ENCODE data around the gene ITPRID2.

DNA sequence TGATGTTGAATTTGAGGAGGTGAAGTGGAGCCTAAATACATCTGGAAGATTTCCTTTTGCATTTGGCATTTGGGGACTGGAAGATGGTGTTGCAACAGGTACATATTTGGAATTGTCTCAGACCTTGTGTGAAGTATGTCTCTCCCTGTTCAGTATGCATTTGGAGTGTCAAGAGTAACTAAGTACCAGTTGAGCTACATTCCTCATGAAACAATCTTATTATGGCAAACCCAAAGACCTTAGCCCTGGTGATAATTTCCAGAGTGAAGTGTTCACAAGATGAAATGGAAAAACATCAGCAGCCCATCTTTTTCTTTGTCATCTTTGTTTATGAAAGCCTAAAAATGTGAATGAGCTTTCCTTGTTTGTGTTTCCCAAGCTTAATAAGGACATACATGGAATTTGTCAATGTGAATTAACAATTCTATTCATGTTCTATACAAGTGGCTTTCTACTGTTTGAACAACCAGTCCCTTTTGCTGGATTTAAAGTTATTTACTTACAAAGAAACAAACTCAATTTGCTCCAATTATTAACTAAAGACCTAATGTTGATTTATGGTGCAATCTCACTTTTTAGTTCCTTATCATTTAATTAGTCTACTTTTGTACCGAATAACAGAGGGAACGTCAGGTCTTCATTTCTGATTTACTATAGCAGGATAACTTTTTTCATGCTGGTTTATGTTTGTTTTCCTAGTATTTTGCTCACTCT lies 52.0 kb downstream of the ITPRID2 start:
- TF ChIP-seq POLR2AphosphoS5 (IDR thresholded peaks at IDR 0.05; ENCODE audit: low read depth, low read length) (no peak), FOXP2 (optimal IDR thresholded peaks at IDR 0.05; ENCODE audit: borderline replicate concordance, extremely low read depth, extremely low read length, insufficient read depth) (no peak), SIN3A (IDR thresholded peaks at IDR 0.05; ENCODE audit: borderline replicate concordance, insufficient read depth, low read length) (no peak)

Measured in PFSK-1 (cell line).